ENCODE measurements around the gene HDAC9.
"Not testable (repeated sequence)": the region's sequence is repeated elsewhere in the genome, so short reads cannot be mapped to it uniquely, and the experiment has no call there.

The HDAC9 gene

GRCh38 chr7:18978108-18978495 is 482.6 kb downstream of the HDAC9 start:
- Histone ChIP-seq H3K4me3 (replicated peaks; ENCODE audit: low read depth, low read length) (no peak overlapping the region), H3K36me3 (ENCODE audit: control insufficient read depth, insufficient read depth, low read length) (no peaks in the 10 kb centered on the region), H3K27me3 (replicated peaks; ENCODE audit: control insufficient read depth, insufficient read depth, low read length) (no peaks in the 10 kb centered on the region)
- TF ChIP-seq, protein P1, sequence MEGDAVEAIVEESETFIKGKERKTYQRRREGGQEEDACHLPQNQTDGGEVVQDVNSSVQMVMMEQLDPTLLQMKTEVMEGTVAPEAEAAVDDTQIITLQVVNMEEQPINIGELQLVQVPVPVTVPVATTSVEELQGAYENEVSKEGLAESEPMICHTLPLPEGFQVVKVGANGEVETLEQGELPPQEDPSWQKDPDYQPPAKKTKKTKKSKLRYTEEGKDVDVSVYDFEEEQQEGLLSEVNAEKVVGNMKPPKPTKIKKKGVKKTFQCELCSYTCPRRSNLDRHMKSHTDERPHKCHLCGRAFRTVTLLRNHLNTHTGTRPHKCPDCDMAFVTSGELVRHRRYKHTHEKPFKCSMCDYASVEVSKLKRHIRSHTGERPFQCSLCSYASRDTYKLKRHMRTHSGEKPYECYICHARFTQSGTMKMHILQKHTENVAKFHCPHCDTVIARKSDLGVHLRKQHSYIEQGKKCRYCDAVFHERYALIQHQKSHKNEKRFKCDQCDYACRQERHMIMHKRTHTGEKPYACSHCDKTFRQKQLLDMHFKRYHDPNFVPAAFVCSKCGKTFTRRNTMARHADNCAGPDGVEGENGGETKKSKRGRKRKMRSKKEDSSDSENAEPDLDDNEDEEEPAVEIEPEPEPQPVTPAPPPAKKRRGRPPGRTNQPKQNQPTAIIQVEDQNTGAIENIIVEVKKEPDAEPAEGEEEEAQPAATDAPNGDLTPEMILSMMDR (IDR thresholded peaks at IDR 0.05; ENCODE audit: insufficient read depth, low read length, poor library complexity, severe bottlenecking) = no peak
- no peak for DNase-seq (ENCODE audit: extremely low read depth, insufficient read length)

- H3K27me3 ChIP-seq (replicated peaks; ENCODE audit: control insufficient read depth, insufficient read depth, low read length); H3K36me3 ChIP-seq (ENCODE audit: control insufficient read depth, insufficient read depth, low read length); DNase-seq (ENCODE audit: extremely low read depth, insufficient read length); H3K4me3 ChIP-seq (replicated peaks; ENCODE audit: low read depth, low read length): not testable (repeated sequence)
These were observed 495.2 kb downstream of the HDAC9 start for GRCh38 chr7:18990700-18991099.

DNA sequence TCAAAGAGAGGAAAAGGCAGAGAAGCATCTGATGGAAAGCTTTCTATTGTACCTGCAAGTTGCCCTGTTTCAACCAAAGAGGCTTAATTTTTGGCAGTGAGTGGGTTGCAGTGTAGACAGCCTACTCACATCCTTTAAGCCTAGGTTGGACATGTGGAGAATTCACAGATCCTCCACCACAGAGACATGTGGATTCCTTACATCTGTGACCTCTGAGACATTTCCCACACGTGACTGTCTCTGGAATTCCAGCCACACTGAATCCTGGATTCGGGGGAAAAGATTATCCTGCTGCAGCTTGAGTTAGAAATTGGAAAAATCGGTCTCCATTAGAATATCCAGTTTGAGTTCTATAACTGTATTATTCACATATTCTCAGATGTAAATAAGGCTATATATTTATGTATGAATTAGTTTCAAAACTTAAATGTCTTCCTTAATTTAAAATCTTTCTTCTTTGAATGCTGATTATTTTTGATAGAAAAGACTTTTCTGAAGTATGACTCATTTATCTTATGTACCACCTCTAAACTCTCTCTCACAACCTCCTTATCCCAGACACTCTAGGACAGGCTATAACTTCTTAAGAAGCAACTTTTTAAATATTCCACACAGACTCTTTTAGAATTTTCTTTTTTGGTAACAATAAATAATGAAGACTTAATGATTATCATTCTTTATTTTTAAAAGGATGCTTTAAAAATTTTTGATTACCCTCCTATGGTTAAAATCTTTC is 498.6 kb downstream of the HDAC9 start:
- H3K27me3 ChIP-seq (replicated peaks; ENCODE audit: control insufficient read depth, insufficient read depth, low read length) = no peaks in the 10 kb centered on the region
- H3K36me3 ChIP-seq (ENCODE audit: control insufficient read depth, insufficient read depth, low read length) = no peaks in the 10 kb centered on the region
- TF ChIP-seq, protein P1 (IDR thresholded peaks at IDR 0.05; ENCODE audit: insufficient read depth, low read length, poor library complexity, severe bottlenecking) = no peak
- no peak for DNase-seq (ENCODE audit: extremely low read depth, insufficient read length)
- no peak overlapping the region for H3K4me3 ChIP-seq (replicated peaks; ENCODE audit: low read depth, low read length)

DNA sequence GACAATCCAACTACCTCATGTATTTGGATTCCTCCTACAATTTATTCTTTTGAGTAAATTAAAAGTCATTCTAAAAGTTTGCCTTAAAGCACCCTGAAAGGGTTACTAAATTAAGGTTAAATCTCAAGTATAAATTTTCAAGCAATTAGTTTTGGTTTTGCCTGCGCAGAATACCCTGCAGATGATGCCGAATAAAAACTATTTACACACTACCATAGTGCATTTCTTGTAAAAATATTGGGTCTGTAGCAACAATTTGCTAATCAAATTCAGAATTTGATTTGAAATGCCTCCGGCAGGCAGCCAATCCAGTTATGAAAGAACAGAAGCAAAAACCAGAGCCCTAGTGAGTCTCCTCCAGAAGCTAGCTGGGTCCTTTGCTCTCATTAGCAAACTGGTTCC is 499.7 kb downstream of the HDAC9 start:
- no peaks in the 10 kb centered on the region for H3K27me3 ChIP-seq (replicated peaks; ENCODE audit: control insufficient read depth, insufficient read depth, low read length)
- DNase-seq (ENCODE audit: extremely low read depth, insufficient read length) = no peak
- H3K4me3 ChIP-seq (replicated peaks; ENCODE audit: low read depth, low read length) = no peak overlapping the region
- TF ChIP-seq, protein P1 (IDR thresholded peaks at IDR 0.05; ENCODE audit: insufficient read depth, low read length, poor library complexity, severe bottlenecking) = no peak
- H3K36me3 ChIP-seq (ENCODE audit: control insufficient read depth, insufficient read depth, low read length) = no peaks in the 10 kb centered on the region

GRCh38 chr7:18995811-18996426 is 500.4 kb downstream of the HDAC9 start:
- no peaks in the 10 kb centered on the region for H3K27me3 ChIP-seq (replicated peaks; ENCODE audit: control insufficient read depth, insufficient read depth, low read length)
- no peaks in the 10 kb centered on the region for H3K36me3 ChIP-seq (ENCODE audit: control insufficient read depth, insufficient read depth, low read length)
- TF ChIP-seq, protein P1 (IDR thresholded peaks at IDR 0.05; ENCODE audit: insufficient read depth, low read length, poor library complexity, severe bottlenecking) = no peak
- no peak for DNase-seq (ENCODE audit: extremely low read depth, insufficient read length)
- H3K4me3 ChIP-seq (replicated peaks; ENCODE audit: low read depth, low read length) = no peak overlapping the region

GRCh38 chr7:18996583-18996982 is 501.0 kb downstream of the HDAC9 start:
- no peak for DNase-seq (ENCODE audit: extremely low read depth, insufficient read length)
- Histone ChIP-seq H3K27me3 (replicated peaks; ENCODE audit: control insufficient read depth, insufficient read depth, low read length) (no peaks in the 10 kb centered on the region), H3K4me3 (replicated peaks; ENCODE audit: low read depth, low read length) (no peak overlapping the region), H3K36me3 (ENCODE audit: control insufficient read depth, insufficient read depth, low read length) (no peaks in the 10 kb centered on the region)
- TF ChIP-seq, protein P1 (IDR thresholded peaks at IDR 0.05; ENCODE audit: insufficient read depth, low read length, poor library complexity, severe bottlenecking) = no peak
